GM18526 (cell line): ENCODE measurements around the gene BAIAP2.

Experiments used
- POLR2A ChIP-seq: IDR thresholded peaks from 3 replicates; pipeline ENCODE4 v1.6.1; 2011; ENCODE audit not compliant: insufficient read length; ENCODE audit errors: extremely low read depth

The BAIAP2 gene

DNA sequence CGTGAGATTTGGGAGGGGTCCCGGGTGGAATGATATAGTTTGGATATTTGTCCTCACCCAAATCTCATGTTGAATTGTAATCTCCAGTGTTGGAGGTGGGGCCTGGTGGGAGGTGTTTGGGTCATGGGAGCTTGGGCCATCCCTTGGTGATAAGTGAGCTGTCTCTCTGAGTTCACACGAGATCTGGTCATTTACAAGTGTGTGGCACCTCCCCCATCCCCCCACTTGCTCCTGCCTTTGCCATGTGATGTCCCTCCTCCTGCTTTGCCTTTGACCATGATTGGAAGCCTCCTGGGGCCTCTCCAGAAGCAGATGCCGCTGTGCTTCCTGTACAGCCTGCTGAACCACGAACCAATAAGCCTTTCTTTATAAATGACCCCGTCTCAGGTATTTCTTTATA lies 21.3 kb upstream of the BAIAP2 start:
- no peak for TF ChIP-seq POLR2A

DNA sequence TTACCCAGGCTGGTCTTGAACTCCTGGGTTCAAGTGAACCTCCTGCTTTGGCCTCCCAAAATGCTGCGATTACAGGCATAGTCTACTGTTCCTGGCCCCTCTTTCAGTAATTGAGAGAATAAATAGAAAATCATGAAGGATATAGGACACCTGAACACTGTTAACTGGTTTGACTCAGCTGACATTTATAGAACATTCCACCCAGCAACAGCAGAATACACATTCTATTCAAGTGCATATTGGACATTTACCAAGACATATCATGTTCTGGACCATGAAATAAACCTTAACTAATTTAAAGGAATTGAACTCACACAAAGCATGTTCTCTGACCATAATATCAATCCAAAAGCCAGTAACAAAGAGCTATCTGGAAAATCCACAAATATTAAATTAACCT lies 19.8 kb upstream of the BAIAP2 start:
- TF ChIP-seq POLR2A: no peak

DNA sequence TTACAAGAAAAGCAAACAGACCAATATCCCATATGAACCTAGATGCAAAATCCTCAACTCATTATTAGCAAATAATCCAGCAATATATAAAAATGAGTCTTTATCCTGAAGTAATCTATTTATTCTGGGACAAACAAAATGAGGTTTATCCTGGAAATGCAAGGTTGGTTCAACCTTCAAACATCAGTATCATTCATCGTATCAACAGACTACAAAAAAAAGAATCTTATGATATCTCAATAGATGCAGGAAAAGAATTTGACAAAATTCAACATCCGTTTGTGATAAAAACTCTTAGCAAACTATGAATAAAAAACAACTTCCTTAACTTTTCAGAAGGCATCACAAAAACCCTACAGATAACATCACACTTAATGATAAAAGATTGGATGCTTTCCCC lies 18.4 kb upstream of the BAIAP2 start:
- TF ChIP-seq POLR2A: no peak

DNA sequence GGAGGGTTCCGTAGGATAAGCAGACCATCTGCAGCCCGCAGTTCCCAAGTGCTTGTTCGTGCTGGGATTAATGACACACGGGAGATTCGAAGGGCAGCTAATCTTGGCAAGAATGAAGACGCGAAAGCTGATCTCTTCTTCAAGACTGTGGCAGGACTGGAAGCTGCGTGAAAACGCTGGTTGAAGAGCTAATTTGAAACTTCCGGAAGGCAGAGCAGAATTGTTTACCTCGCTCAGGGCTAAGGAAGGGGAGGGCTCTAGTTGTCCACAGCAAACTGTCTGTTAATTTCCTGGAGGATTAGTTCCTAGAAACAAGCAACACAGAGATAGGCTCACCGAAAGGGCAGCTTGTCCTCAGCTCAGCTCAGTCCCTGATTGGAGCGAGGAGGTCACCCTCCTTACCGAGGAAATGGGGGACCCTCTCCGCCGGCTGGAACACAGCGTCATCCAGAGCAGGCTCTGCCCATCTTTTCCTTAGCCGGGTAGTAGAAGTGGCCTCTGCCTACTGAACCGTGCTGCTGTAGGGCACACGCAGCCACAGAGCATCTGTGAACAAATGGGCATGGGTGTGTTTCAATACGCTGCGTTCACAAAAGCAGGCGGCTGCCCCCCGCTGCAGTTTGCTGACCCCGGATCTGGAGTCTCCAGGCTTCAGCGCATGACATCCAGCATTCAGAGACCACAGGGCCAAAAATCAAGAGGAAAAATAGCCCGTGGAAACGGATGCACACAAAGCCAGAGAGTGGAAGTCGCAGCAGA lies 16.7 kb upstream of the BAIAP2 start:
- TF ChIP-seq POLR2A: no peak

DNA sequence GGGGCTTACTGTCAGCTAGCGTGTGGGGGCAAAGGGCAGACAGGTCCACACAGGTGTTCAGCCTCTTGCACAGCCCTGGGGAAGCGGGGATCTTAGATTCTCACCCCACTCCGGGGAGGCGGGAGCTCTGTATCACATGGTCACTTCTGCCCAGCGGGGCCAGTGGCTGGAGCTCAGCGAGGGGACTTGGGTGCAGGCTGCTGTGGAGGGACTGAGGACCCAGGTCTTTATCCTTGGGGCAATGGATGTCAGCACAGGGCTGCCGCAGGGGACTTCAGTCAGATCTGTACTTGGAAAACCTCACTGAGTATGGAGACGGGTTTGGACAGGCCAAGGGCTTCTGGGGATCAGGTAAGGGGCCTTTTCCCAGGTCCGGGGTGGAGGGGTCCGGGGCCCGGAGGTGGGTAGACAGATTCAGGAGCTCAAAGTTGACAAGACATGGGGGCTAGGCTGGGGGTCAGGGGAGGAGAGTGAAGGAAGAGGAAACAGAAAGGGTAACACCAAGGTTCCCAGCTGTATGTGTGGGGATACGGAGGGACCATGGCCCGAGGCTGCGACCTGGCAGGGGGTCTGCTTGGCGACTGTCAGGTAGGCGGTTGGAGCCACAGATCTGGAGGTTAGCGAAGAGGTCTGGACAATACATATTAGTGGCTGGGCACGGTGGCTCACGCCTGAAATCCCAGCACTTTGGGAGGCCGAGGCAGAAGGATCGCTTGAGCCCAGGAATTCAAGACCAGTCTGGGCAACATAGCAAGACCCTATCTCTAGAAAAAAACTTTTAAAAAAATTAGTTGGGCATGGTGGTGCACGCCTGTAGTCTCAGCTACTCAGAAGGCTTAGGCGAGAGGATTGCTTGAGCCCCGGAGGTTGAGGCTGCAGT lies 15.1 kb upstream of the BAIAP2 start:
- TF ChIP-seq POLR2A: no peak

DNA sequence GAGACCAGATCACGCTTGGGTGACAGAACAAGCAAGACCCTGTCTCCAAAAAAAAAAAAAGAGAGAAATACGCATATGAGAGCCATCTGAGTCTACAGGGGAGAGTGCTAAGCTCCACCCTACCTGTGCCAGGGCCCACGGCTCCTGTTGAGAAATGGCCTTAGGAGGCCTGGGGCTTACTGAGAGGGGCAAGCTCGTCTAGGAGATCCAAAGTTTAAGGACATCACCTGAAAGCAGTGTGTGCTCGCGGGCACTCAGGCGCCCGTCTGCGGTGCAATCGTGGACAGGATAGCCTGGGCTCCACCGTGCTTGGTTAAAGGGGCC lies 14.5 kb upstream of the BAIAP2 start:
- TF ChIP-seq POLR2A: no peak

DNA sequence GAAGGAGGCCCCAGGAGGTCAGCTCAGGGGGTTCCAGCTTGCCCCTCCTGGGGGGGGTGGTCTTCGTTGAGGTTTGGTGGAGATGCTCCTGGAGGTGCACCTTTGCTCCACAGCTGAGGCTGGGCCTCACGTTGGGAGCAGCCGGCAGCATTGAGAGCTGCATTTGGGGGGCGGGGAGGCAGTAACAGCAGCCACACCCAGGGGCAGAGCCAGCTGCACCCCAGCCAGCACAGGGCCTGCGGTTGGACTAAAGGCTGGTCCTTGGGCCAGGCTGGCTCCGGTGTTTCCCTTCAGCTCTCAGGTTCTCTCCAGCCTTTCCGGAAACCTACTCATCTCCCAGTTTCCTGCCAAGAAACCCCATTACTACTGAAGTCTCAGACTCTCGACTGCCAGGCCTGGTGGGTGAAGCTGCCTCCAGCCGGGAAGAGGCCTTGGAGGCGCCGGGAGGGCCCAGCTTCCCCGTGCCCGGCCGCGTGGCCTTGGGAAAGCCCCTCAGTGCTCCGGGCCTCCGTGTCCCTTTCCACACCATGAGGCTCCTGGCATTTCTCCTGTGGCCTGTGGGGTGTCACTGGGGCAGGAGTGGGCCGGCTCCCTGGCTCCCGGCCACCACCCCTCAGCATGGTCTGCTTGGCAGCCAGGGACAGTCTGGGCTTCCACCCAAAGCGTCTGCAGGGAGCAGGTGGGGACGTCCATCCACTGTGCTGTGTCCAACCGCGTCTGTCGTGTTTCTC lies 14.0 kb upstream of the BAIAP2 start:
- TF ChIP-seq POLR2A: no peak

DNA sequence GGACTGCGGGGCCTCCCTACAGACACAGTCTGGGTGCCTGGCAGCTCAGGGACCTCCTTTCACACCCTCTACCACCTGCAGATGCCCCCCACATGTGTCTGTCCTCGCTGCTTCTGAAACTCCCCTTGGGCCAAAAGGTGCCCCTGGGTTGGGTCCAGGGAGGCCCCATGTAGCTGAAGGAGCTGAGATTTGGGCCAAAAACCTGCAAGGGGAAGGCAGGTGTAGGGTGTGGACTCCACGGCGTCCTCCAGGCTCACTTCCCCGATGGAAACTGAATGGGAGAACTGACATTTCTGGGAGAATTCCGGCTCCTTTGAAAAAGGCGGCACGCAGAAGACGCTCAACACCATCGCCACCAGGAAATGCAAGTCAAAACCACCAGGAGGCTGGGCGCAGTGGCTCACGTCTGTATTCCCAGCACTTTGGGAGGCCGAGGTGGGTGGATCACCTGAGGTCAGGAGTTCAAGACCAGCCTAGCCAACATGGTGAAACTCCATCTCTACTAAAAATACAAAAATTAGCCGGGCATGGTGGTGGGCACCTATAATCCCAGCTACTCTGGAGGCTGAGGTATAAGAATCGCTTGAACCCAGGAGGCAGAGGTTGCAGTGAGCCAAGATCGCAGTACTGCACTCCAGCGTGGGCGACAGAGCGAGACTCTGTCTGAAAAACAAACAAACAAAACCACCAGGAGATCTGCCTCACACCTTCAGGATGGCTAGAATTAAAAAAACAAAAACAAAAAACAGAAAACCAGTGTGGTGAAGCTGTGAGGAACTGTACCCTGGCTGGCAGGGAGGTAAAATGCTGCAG lies 13.2 kb upstream of the BAIAP2 start:
- no peak for TF ChIP-seq POLR2A

DNA sequence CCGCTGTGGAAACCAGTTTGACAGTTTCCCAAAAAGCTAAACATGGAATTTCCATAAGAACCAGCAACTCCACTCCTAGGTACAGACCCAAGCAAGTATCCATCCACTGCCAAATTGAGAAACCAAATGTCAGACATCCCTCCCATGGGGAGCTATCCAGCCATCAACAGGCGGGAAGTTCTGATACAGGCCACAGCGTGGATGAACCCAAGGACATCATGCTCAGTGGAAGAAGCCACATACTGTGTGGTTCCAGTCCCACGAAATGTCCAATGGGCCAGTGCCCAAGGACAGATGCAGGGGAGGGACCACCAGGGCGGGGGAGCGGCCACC lies 12.6 kb upstream of the BAIAP2 start:
- no peak for TF ChIP-seq POLR2A

DNA sequence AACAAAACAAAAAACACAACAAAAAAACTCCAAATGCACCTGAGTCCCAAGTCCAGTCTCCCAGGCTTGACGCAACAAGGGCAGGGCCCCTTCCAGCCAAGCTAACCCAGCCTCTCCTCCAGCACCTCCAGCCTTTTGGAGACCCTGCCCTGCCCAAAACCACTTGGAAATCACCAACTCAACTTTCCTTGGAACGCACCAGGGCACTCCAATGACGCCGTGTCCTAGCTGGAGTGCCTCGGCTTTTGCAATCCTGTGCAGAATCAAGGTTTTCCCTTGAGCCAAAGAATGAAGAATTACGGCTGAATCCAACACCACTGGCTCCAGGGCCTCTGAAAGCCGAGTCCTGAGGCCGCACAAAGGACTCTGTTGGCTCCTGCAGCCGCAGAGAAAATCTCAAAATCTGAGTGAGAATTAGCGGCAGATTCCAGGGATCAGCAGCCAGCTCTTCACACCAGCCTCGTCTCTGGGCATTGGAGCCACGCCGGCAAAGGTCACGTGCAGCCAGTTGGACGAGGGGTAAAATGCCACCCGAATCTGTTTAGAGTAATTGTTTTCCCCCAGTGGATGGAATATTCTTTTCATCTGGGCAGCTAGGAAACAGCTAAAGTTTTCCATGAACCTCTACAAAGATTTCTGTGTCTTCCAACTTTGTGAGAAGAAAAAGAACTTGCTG lies 9.7 kb upstream of the BAIAP2 start:
- no peak for TF ChIP-seq POLR2A

DNA sequence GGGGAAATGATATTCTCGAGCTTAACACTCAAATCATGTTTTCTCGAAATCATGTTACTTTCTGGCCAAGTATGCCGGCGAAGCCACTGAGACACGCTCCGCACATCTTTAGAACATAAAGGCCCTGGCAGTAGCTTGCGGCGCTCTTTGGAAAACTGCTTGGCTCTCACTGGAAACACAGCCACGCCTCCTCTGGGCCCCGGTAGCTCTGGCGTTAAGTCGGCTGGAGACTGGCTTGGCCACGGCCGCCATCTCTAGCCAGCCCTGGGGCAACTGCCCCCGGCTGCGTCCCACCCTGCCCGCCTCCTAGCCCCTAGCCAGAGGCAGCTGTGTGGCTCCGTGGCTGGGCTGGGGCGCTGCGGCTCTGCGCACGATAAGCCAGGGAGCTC lies 9.2 kb upstream of the BAIAP2 start:
- no peak for TF ChIP-seq POLR2A

DNA sequence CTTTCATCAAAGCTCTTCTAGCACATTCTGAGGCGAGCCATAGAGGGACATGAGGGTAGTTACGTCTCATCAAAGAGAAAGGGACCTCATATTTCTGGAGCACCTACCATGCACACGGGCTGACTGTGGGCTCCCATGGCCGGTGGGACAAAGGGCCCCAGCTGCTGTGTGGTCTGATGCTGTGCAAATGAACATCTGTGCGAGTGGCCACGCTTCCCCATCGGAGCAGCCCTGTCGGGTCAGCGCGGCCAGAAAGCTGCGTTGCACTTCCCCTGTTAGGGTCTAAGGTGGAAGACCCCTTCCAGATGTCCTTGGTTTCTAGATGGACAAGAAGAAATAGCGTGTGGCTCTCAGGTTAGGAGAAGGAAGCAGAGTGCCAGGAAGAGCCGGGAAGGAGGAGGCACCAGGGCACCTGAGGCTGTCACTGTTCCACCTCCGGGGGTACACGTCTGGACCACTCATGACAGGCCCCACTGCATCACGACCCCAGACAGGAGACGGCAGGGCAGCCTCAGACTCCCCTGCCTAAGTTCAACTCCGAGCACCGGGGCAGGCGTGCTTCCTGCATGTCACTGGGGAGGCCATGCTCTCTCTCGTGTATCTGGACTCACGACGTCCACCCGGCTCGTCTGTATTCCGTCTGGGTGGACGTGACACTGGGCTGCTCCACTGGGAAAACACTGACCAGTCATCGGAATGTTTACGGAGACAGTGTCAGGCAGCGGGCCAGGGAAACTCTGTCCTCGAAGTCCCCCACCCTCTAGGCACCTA lies 8.5 kb upstream of the BAIAP2 start:
- no peak for TF ChIP-seq POLR2A

DNA sequence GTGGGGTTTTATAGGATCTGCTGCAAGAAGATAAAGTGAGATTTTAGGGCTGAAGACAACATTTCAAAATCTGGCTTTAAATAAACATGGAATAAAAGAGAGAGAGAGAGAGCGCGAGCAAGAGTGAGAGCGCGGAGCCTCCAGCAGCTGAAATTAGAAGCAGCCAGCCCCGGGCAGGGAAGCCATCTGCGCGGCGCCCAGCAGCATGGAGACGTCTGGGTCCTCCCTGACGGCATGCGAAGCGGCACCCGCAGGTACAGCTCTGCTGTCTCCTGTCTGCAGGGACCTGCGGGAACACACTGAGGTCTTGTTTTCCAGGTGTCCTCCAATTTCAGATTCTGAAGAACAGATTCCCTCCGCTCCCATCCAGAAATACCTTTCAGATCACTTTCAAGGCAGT lies 7.9 kb upstream of the BAIAP2 start:
- TF ChIP-seq POLR2A: no peak
